Stomach (tissue), 9 donors: ENCODE measurements around the gene ELOVL1. TPM values are rescaled to one million over a fixed set of nuclear protein-coding genes. Genes with fewer than 3 reads are reported as not detected.

Experiments
- DNase-seq, 2 donors: peaks; one replicate each; pipeline versions ENCODE4 v3.0.0 to v3.0.0-alpha.2; 2013 to 2019
- H3K27ac ChIP-seq, 5 donors: fragments of 200-600 bp in 4 of 5; sonication (generic) in 4 of 5; one replicate each; pipeline ENCODE4 v1.5.1; 2013 to 2019; ENCODE audit warnings: mild to moderate bottlenecking in 1 of 5, moderate library complexity in 1 of 5
- H3K27me3 ChIP-seq, 3 donors: fragments of 200-600 bp; sonication (generic); one replicate each; pipeline ENCODE4 v1.5.1; 2017 to 2019; ENCODE audit warnings: mixed run types in 1 of 3
- H3K36me3 ChIP-seq, 4 donors: fragments of 200-600 bp; sonication (generic); 1 replicate in 3 of 4; 2 replicates in 1 of 4; pipeline ENCODE4 v1.5.1; 2016 to 2019
- H3K4me1 ChIP-seq, 4 donors: fragments of 200-600 bp; sonication (generic); one replicate each; pipeline ENCODE4 v1.5.1; 2016 to 2019
- H3K4me3 ChIP-seq, 4 donors: fragments of 200-600 bp; sonication (generic) in 3 of 4; one replicate each; pipeline ENCODE4 v1.5.1; 2016 to 2019; ENCODE audit warnings: mild to moderate bottlenecking in 1 of 4
- H3K9me3 ChIP-seq, 4 donors: fragments of 200-600 bp; sonication (generic); one replicate each; pipeline ENCODE4 v1.5.1; 2016 to 2019
- CTCF ChIP-seq, 7 experiments: fragments of 450-650 bp in 4 of 7; fragments of 200-600 bp in 3 of 7; sonication (generic) in 3 of 7; IDR thresholded peaks; one replicate each; pipeline ENCODE4 v1.5.1; 2016 to 2019; ENCODE audit warnings: antibody characterized with exemption in 7 of 7, control low read depth in 2 of 7, mild to moderate bottlenecking in 1 of 7
- EP300 ChIP-seq: sonication (generic); formaldehyde crosslinking; IDR thresholded peaks from one replicate; pipeline ENCODE4 v1.6.1; 2017; ENCODE audit warnings: antibody characterized with exemption
- POLR2A ChIP-seq, 4 donors: fragments of 450-650 bp; IDR thresholded peaks; one replicate each; pipeline ENCODE4 v1.6.1; 2016; ENCODE audit warnings: antibody characterized with exemption in 4 of 4, control low read depth in 2 of 4, mild to moderate bottlenecking in 1 of 4, moderate library complexity in 1 of 4
- POLR2AphosphoS5 ChIP-seq, 3 donors: sonication (generic); formaldehyde crosslinking; IDR thresholded peaks; one replicate each; pipeline ENCODE4 v1.6.1; 2016; ENCODE audit warnings: antibody characterized with exemption in 3 of 3
- WGBS, 5 donors: extraction: QIAGEN DNeasy Blood & Tissue Kit in 3 of 5; methylation state at CpG; one replicate each; pipeline versions ENCODE4 v1.1.5 to v1.1.7; 2013 to 2018; 5-methylcytosine and 5-hydroxymethylcytosine counted together
- intact Hi-C: fragments of 100-400 bp; cut with DNase I; formaldehyde crosslinking; loops from one replicate; pipeline ENCODE4 v1.15.1; 2023; ENCODE audit warnings: low total_unique reads
- polyA plus RNA-seq, 3 donors: library from polyadenylated mRNA; stranded (reverse); fragments of 200-250 nt; gene quantifications; one replicate each; pipeline ENCODE4 v1.2.3, GENCODE V29; 2013
- total RNA-seq, 5 donors: library from RNA; depleted of rRNA; stranded (reverse); fragments of >200 nt; gene quantifications; one replicate each; pipeline versions ENCODE4 v1.1.0 to v1.2.3, GENCODE V29; 2014 to 2016
- donor health status: healthy with polysubstance abuse.
- donor health status: Bipolar disorder and iron deficiency.
- donor health status: healthy.

The ELOVL1 gene
- total and polyA plus RNA-seq, 8 donors, result 7.6 to 109 (median 55.7) TPM

DNA sequence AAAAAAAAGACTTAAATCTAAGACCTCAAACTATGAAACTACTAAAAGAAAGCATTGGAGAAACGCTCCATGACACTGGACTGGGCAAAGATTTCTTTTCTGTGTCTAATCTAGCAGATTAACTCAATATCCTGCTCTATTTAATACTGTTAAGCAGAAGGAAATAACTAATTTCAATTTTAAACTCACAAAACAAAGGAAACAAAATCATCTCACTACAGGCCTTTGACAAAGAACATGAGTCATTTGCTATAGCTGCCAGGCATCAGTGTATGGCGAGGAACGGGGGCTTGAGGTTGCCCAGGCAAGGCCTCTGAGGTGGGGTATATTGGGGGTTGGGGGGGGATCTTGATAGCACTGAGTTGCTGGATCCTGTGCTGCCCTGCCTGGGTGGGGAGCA lies 42.8 kb upstream of the ELOVL1 start:
- TF ChIP-seq POLR2AphosphoS5 (IDR thresholded peaks at IDR 0.05), result no peak
- no peak for TF ChIP-seq POLR2A (IDR thresholded peaks at IDR 0.05)
- no peak for TF ChIP-seq EP300
- no peak for TF ChIP-seq CTCF (IDR thresholded peaks at IDR 0.05)
- WGBS, 5 donors, result 69 to 94% (median 89%) methylated on average over 3 of the region's 3 CpGs
- Histone ChIP-seq H3K27me3 (no peaks in the 10 kb centered on the region), H3K27ac (no peak overlapping the region), H3K36me3 (peaks cover 24 to 70% (median 68%) of the 10 kb centered on the region in 4 donors), H3K4me1 (no peaks in the 10 kb centered on the region), H3K4me3 (no peak overlapping the region), H3K9me3 (no peaks in the 10 kb centered on the region)
- intact Hi-C loops, result loop anchor here (10.0 kb wide), 1 partner anchor 186 kb away; no protein-coding TSS in a partner anchor
- no peak for DNase-seq

- no peaks in the 10 kb centered on the region for H3K27me3 ChIP-seq
- intact Hi-C loops, result no loop called here
- H3K27ac ChIP-seq, result no peak overlapping the region
- no peak for DNase-seq
- peaks cover 42 to 81% (median 79%) of the 10 kb centered on the region in 4 donors for H3K36me3 ChIP-seq
- TF ChIP-seq CTCF (IDR thresholded peaks at IDR 0.05), result no peak
- TF ChIP-seq EP300, result no peak
- no peak for TF ChIP-seq POLR2AphosphoS5 (IDR thresholded peaks at IDR 0.05)
- no peak for TF ChIP-seq POLR2A (IDR thresholded peaks at IDR 0.05)
- peaks cover 0 to 9% (median 3%) of the 10 kb centered on the region in 4 donors for H3K4me1 ChIP-seq
- H3K9me3 ChIP-seq, result no peaks in the 10 kb centered on the region
- WGBS, 5 donors, result 77 to 87% (median 79%) methylated on average over 2 of the region's 2 CpGs
- H3K4me3 ChIP-seq, result no peak overlapping the region
Observed at GRCh38 chr1:43405876-43406234, 38.0 kb upstream of the ELOVL1 start.

DNA sequence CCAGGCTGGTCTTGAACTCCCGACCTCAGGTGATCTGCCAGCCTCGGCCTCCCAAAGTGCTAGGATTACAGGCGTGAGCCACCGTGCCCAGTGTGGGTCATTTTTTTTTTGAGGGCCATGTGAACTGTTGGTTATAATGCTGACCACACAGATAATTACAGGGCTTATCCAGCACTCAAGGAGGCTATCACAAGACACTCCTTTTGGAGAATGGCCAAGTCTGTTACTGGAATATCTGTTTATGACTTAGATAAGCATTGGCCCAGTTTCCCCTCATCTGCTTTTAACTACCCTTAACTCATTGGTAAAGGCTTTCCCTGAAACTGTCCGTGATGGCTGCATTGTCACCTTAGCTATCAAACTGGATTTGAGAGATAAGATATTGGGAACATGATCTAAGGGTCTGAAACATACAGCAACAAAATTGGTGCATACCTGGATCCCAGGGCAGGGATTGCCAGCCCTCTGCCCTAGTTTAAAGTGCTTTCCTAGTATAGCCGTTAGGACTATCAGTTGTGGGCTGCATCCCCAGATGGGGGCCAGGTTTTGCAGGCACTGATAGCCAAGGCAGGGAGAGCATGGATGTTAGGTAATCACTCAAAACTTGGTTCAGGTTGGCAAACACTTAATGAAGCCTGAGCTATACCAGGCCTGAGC lies 37.5 kb upstream of the ELOVL1 start:
- 77 to 85% (median 81%) methylated on average over 6 of the region's 6 CpGs for WGBS, 5 donors
- DNase-seq, result no peak
- Histone ChIP-seq H3K36me3 (peaks cover 42 to 78% (median 76%) of the 10 kb centered on the region in 4 donors), H3K4me3 (no peak overlapping the region), H3K4me1 (peaks cover 0 to 9% (median 3%) of the 10 kb centered on the region in 4 donors), H3K27ac (no peak overlapping the region), H3K9me3 (no peaks in the 10 kb centered on the region), H3K27me3 (no peaks in the 10 kb centered on the region)
- TF ChIP-seq POLR2A (IDR thresholded peaks at IDR 0.05) (no peak), POLR2AphosphoS5 (IDR thresholded peaks at IDR 0.05) (no peak), CTCF (IDR thresholded peaks at IDR 0.05) (no peak), EP300 (no peak)
- intact Hi-C loops, result no loop called here

- intact Hi-C loops, result no loop called here
- TF ChIP-seq CTCF (IDR thresholded peaks at IDR 0.05) (no peak), EP300 (no peak), POLR2A (IDR thresholded peaks at IDR 0.05) (no peak), POLR2AphosphoS5 (IDR thresholded peaks at IDR 0.05) (no peak)
- H3K4me3 ChIP-seq, result no peak overlapping the region
- DNase-seq, result no peak
- H3K4me1 ChIP-seq, result peaks cover 0 to 9% (median 3%) of the 10 kb centered on the region in 4 donors
- H3K27ac ChIP-seq, result no peak overlapping the region
- H3K36me3 ChIP-seq, result peaks cover 36 to 77% (median 67%) of the 10 kb centered on the region in 4 donors
- WGBS, 5 donors, result 95 to 100% (median 96%) methylated on average over 6 of the region's 6 CpGs
- no peaks in the 10 kb centered on the region for H3K27me3 ChIP-seq
- no peaks in the 10 kb centered on the region for H3K9me3 ChIP-seq
Observed at GRCh38 chr1:43404353-43404752, 36.5 kb upstream of the ELOVL1 start.
